H1 (cell line): Measurements from ENCODE around the gene ACTR1B. TPM values are rescaled to one million over a fixed set of nuclear protein-coding genes. Genes with fewer than 3 reads are reported as not detected.

Experiments
- CTCF ChIP-seq, 3 experiments: IDR thresholded peaks; 1 replicate in 2 of 3; 2 replicates in 1 of 3; pipeline versions ENCODE4 v1.5.1 to v1.6.1; 2011; ENCODE audit warnings: low read length in 3 of 3, mild to moderate bottlenecking in 3 of 3, inconsistent platforms in 2 of 3, low read depth in 1 of 3, moderate library complexity in 1 of 3; ENCODE audit not compliant: insufficient read depth in 1 of 3; ENCODE audit errors: control extremely low read depth in 1 of 3
- KDM4A ChIP-seq: IDR thresholded peaks from one replicate; pipeline ENCODE4 v1.7.1; 2012; ENCODE audit warnings: low read depth, mild to moderate bottlenecking, moderate library complexity, low read length, inconsistent platforms; ENCODE audit not compliant: severe bottlenecking
- TCF12 ChIP-seq: IDR thresholded peaks from 2 replicates; pipeline ENCODE4 v1.6.1; 2011; ENCODE audit warnings: low read depth, mild to moderate bottlenecking, low read length
- polyA plus RNA-seq, 7 experiments: library from polyadenylated mRNA; depleted of rRNA in 3 of 7; stranded (reverse) in 5 of 7; unstranded in 2 of 7; fragments of >200 nt in 5 of 7; fragments of 200-250 nt in 2 of 7; gene quantifications; 1 replicate in 5 of 7; 2 replicates in 1 of 7; 4 replicates in 1 of 7; pipeline versions ENCODE4 v1.2.1 to v1.2.3, GENCODE V29; 2011 to 2013; ENCODE audit warnings: missing spikeins in 2 of 7, mixed read lengths in 2 of 7
- total RNA-seq: library from RNA; stranded (reverse); fragmentation: NEBNext Ultra II Directional; extraction: Animal tissue kit (Norgen Biotek cat#: 25700); gene quantifications from 2 replicates; pipeline ENCODE4 v1.2.1, GENCODE V29; 2021

Gene ACTR1B
- total and polyA plus RNA-seq, 2 of the 8 experiments (the other 6 are each of a cell fraction or from before 2014, with no cell fraction given): 40.7 to 56.0 TPM

GRCh38 chr2:97706708-97707345 is 43.0 kb upstream of the ACTR1B start (continued):
- TF ChIP-seq CTCF (IDR thresholded peaks at IDR 0.05; ENCODE audit: control extremely low read depth in 1 of 3, insufficient read depth in 1 of 3, low read depth in 1 of 3, low read length in 3 of 3) (no peak), TCF12 (no peak), KDM4A (no peak)
